ENCODE measurements around the gene DIDO1. TPM values are rescaled to one million over a fixed set of nuclear protein-coding genes. Genes with fewer than 3 reads are reported as not detected.

DIDO1 gene
- total RNA-seq, 2 donors from 2014 or later: 68.5 to 75.9 TPM

GRCh38 chr20:62971211-62971949, 45.1 kb upstream of the DIDO1 start:
- 70% methylated on average over 10 of the region's 10 CpGs for WGBS
- Histone ChIP-seq H3K27ac (no peak overlapping the region), H3K36me3 (no peaks in the 10 kb centered on the region), H3K9me3 (no peaks in the 10 kb centered on the region), H3K4me3 (no peak overlapping the region), H3K4me1 (replicated peaks) (no peaks in the 10 kb centered on the region), H3K27me3 (replicated peaks; ENCODE audit: insufficient read depth) (peaks cover 20% of the 10 kb centered on the region)
- TF ChIP-seq CTCF (IDR thresholded peaks at IDR 0.05) (no peak), POLR2AphosphoS5 (IDR thresholded peaks at IDR 0.05) (no peak), POLR2A (IDR thresholded peaks at IDR 0.05) (no peak)
- DNase-seq (ENCODE audit: low spot score): no peak
- intact Hi-C loops (cut with DNase I): no loop called here

- no peak for TF ChIP-seq POLR2AphosphoS5 (IDR thresholded peaks at IDR 0.05)
- no peak for TF ChIP-seq POLR2A (IDR thresholded peaks at IDR 0.05)
- no peak for TF ChIP-seq CTCF (IDR thresholded peaks at IDR 0.05)
- peaks cover 20% of the 10 kb centered on the region for H3K27me3 ChIP-seq (replicated peaks; ENCODE audit: insufficient read depth)
- intact Hi-C loops (cut with DNase I): no loop called here
- no peaks in the 10 kb centered on the region for H3K4me1 ChIP-seq (replicated peaks)
- DNase-seq (ENCODE audit: low spot score): no peak
- H3K27ac ChIP-seq: no peak overlapping the region
- H3K36me3 ChIP-seq: no peaks in the 10 kb centered on the region
- no peak overlapping the region for H3K4me3 ChIP-seq
- no peaks in the 10 kb centered on the region for H3K9me3 ChIP-seq
- WGBS: 44% methylated on average over 22 of the region's 33 CpGs
Measured at GRCh38 chr20:62970307-62971210, 44.3 kb upstream of the DIDO1 start.

- H3K9me3 ChIP-seq: no peaks in the 10 kb centered on the region
- H3K27ac ChIP-seq: no peak overlapping the region
- H3K36me3 ChIP-seq: no peaks in the 10 kb centered on the region
- peaks cover 20% of the 10 kb centered on the region for H3K27me3 ChIP-seq (replicated peaks; ENCODE audit: insufficient read depth)
- intact Hi-C loops (cut with DNase I): no loop called here
- no peak for DNase-seq (ENCODE audit: low spot score)
- 82% methylated on average over 8 of the region's 8 CpGs for WGBS
- H3K4me3 ChIP-seq: no peak overlapping the region
- TF ChIP-seq POLR2A (IDR thresholded peaks at IDR 0.05): no peak
- no peak for TF ChIP-seq CTCF (IDR thresholded peaks at IDR 0.05)
- no peak for TF ChIP-seq POLR2AphosphoS5 (IDR thresholded peaks at IDR 0.05)
- no peaks in the 10 kb centered on the region for H3K4me1 ChIP-seq (replicated peaks)
Measured at GRCh38 chr20:62969939-62970306, 43.6 kb upstream of the DIDO1 start.

GRCh38 chr20:62969179-62969760, 43.0 kb upstream of the DIDO1 start:
- Histone ChIP-seq H3K9me3 (no peaks in the 10 kb centered on the region), H3K36me3 (no peaks in the 10 kb centered on the region), H3K27me3 (replicated peaks; ENCODE audit: insufficient read depth) (peaks cover 15% of the 10 kb centered on the region), H3K4me3 (no peak overlapping the region), H3K4me1 (replicated peaks) (no peaks in the 10 kb centered on the region), H3K27ac (no peak overlapping the region)
- intact Hi-C loops (cut with DNase I): no loop called here
- DNase-seq (ENCODE audit: low spot score): no peak
- no peak for TF ChIP-seq POLR2AphosphoS5 (IDR thresholded peaks at IDR 0.05)
- no peak for TF ChIP-seq CTCF (IDR thresholded peaks at IDR 0.05)
- no peak for TF ChIP-seq POLR2A (IDR thresholded peaks at IDR 0.05)
- WGBS: 60% methylated on average over 16 of the region's 16 CpGs
